Coronary artery (tissue), 2 donors: ENCODE results near the gene VKORC1.

Experiments used
- DNase-seq: peaks from one replicate; pipeline ENCODE4 v3.0.0-alpha.2; 2017; ENCODE audit warnings: low spot score
- H3K27ac ChIP-seq, 2 donors: fragments of 200-600 bp; sonication (generic); one replicate each; pipeline ENCODE4 v1.5.1; 2016 to 2019
- H3K4me3 ChIP-seq: fragments of 200-600 bp; sonication (generic); 2 replicates; pipeline ENCODE4 v1.5.1; 2016; ENCODE audit warnings: mild to moderate bottlenecking, moderate library complexity
- TF ChIP-seq, protein P1 (sequence below): fragments of 200-600 bp; sonication (generic); IDR thresholded peaks from one replicate; pipeline ENCODE4 v1.5.1; 2019; ENCODE audit warnings: antibody characterized with exemption

The VKORC1 gene

DNA sequence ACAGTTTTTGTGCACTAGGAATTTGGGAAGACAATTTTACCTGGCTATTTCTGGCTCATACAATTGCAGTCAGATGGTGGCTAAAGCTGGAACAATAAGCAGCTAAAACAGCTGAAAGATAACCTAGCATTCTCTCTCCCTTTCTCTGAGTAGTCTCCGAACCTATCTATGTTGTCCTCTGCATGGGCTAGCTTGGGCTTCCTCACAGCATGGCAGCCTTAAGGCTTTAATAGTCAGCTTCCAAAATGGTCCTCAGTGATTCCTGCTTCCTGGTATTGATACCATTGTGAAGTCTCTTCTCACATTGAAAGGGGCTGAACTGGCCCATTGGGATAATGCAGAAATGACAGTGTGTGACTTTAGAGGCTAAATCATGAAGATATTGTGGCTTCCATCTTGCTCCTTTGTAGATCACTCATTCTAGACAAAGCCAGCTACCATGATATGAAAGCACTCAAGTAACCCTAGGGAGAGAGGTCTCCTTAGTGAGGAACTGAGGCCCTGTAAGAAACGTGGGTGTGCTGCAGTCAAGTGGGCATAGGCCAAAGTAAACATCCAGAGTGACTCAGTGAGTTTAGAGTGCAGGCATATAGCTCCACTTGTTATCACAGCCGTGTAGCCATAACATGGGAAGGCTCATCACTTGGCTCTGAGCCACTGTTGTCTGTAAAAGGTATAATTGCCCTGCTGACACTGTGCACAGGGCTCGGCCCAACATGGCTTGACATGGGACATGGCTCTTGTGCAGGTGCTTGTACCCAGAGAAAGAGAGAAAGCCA is 5.5 kb upstream of the VKORC1 start:
- DNase-seq, result no peak
- Histone ChIP-seq H3K27ac (no peak overlapping the region), H3K4me3 (no peak overlapping the region)
- TF ChIP-seq, protein P1, sequence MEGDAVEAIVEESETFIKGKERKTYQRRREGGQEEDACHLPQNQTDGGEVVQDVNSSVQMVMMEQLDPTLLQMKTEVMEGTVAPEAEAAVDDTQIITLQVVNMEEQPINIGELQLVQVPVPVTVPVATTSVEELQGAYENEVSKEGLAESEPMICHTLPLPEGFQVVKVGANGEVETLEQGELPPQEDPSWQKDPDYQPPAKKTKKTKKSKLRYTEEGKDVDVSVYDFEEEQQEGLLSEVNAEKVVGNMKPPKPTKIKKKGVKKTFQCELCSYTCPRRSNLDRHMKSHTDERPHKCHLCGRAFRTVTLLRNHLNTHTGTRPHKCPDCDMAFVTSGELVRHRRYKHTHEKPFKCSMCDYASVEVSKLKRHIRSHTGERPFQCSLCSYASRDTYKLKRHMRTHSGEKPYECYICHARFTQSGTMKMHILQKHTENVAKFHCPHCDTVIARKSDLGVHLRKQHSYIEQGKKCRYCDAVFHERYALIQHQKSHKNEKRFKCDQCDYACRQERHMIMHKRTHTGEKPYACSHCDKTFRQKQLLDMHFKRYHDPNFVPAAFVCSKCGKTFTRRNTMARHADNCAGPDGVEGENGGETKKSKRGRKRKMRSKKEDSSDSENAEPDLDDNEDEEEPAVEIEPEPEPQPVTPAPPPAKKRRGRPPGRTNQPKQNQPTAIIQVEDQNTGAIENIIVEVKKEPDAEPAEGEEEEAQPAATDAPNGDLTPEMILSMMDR, result no peak

DNA sequence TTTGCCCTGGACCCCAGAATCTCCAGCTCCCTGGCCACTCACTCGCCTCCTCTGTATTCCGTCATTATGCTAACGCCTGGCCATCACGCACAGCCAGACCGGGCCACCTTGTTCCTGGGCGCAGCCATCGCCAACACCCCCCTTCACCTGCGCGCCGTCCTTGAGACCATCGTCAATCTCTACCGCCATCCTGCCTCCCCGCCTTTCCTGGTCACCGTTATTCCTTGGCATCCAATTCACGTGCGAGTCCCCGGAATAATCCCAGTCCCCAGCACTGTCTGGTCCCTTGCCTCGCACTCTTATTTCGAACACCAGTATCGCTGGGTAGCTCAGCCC is 541 bp downstream of the VKORC1 start:
- Histone ChIP-seq H3K4me3 (peak overlapping the region; percentile 93), H3K27ac (peak overlapping the region; percentile 77 to 94)
- TF ChIP-seq, protein P1, result no peak
- DNase-seq, result no peak

DNA sequence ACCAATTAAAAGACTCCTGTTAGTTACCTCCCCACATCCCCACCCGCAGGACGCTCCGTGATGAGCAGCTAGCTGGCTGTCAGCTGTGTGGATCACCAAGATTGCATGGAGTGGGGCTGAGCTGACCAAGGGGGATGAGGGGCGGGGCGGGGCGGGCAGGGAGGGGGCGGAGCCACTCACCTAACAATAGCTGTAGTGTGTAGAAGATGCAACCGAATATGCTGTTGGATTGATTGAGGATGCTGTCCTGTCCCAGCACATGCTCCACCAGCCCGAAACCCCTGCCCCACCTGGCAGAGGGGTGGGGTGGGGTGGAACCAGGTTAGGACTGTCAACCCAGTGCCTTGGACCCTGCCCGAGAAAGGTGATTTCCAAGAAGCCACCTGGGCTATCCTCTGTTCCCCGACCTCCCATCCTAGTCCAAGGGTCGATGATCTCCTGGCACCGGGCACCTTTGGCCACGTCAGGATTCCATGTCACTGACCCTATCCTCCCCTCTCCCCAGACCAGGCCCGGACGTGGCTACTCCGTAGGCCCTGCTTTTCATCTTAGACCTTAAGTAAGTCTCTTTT is 1.4 kb downstream of the VKORC1 start:
- peak overlapping the region in 1 of 2 donors; percentile 40 for H3K27ac ChIP-seq
- peak overlapping the region; percentile 93 for H3K4me3 ChIP-seq
- TF ChIP-seq, protein P1, result no peak
- DNase-seq, result no peak

DNA sequence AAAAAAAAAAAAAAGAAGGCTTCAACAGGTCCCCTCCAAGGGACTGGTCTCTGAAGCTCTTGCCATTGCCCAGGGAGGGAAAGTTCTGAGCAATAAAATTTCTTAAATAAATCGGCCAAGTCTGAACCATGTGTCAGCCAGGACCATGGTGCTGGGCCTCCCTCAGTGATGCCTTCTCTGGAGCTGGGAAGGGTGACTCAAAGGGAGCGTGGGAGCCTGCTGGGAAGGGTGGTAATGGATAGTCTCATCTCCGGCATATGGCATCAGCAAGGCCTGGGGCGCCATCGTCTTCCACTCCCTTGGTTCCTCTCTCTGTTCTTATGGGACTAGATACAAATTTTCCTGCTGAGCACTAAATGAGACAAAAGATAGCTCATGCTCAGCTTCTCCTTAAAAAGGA is 2.3 kb downstream of the VKORC1 start:
- Histone ChIP-seq H3K27ac (no peak overlapping the region), H3K4me3 (no peak overlapping the region)
- no peak for DNase-seq
- TF ChIP-seq, protein P1, result no peak

DNA sequence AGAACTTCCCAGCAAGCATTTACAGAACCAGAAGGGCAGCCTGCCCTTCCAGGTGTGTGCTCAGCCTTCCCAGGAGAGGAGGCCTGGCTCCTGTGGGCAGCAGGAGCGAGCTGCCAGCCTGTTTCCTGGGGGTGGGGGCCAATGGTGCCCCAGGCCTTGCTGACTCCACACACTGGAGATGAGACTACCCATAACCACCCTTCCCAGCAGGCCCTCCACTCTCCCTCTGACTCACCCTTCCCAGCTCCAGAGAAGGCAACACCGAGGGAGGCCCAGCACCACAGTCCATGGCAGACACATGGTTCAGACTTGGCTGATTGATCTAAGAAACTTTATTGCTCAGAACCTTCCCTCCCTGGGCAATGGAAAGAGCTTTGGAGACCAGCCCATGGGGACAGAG is 4.1 kb downstream of the VKORC1 start:
- Histone ChIP-seq H3K27ac (no peak overlapping the region), H3K4me3 (no peak overlapping the region)
- DNase-seq, result no peak
- TF ChIP-seq, protein P1, result no peak

DNA sequence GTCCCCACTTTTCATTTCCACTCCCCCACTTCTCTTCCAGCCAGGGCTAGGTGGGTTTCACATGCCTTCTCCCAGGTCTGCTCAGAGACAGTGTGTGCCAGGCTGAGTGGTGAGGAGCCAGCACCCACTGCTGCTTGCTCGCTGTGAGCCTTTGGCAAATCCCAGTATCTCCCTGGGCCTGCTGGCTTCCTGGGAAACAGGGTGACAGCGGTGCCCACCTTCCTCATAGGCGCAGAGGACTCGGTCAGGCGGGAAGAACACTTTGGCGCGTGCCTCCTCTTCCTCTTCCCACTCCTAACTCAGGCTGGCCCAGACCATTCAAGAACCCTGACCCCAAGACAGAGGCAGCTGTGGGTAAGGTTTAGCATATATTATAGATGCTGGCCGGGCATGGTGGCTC is 5.4 kb downstream of the VKORC1 start:
- Histone ChIP-seq H3K4me3 (no peak overlapping the region), H3K27ac (no peak overlapping the region)
- no peak for DNase-seq
- TF ChIP-seq, protein P1, result no peak
